ENCODE results near the gene KDM2B.
"Not testable (repeated sequence)": the region's sequence is repeated elsewhere in the genome, so short reads cannot be mapped to it uniquely, and the experiment has no call there.

Gene KDM2B

DNA sequence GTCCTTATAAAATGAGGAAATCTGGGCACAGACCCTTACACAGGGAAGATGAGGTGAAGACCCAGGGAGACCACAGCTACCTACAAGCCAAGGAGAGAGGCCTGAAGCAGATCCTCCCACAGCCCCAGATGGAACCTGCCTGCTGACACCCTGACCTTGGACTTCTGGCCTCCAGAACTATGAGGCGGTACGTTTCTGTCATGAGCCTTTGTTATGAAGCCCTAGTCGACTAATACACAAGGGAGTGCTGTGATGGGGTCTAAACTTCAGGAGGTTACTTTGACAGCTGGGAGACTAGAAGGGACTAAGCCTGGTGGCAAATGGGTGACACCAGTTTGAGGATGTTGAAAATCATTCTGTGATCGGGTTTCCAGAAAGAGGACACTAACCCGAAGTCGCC, 95.9 kb downstream of the KDM2B start:
- H3K4me3 ChIP-seq (ENCODE audit: low read depth, low read length), result no peak overlapping the region
- POLR2A ChIA-PET, result no interaction called here
- CTCF ChIA-PET, result interaction anchor here (2.9 kb wide), 1 partner anchor 9 kb away, joined by 23 read pairs; no protein-coding TSS in a partner anchor
- TF ChIP-seq, protein P1, sequence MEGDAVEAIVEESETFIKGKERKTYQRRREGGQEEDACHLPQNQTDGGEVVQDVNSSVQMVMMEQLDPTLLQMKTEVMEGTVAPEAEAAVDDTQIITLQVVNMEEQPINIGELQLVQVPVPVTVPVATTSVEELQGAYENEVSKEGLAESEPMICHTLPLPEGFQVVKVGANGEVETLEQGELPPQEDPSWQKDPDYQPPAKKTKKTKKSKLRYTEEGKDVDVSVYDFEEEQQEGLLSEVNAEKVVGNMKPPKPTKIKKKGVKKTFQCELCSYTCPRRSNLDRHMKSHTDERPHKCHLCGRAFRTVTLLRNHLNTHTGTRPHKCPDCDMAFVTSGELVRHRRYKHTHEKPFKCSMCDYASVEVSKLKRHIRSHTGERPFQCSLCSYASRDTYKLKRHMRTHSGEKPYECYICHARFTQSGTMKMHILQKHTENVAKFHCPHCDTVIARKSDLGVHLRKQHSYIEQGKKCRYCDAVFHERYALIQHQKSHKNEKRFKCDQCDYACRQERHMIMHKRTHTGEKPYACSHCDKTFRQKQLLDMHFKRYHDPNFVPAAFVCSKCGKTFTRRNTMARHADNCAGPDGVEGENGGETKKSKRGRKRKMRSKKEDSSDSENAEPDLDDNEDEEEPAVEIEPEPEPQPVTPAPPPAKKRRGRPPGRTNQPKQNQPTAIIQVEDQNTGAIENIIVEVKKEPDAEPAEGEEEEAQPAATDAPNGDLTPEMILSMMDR (IDR thresholded peaks at IDR 0.05; ENCODE audit: insufficient read depth, low read length, missing control alignments), result no peak
- DNase-seq (ENCODE audit: low read depth, low spot score), result no peak

DNA sequence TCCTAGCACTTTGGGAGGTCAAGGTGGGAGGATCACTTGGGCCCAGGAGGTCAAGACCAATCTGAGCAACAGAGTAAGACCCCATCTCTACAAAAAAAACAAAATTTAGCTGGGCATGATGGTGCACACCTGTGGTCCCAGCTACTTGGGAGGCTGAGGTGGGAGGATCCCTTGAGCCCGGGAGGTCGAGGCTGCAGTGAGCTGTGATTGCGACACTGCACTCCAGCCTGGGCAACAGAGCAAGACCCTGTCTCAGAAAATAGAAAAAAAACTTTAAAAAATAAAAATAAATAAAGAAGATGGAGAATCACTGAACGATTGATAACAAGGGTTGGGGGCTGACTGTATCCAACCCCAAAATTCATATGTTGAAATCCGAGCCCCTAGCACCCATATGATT, 96.3 kb downstream of the KDM2B start:
- CTCF ChIA-PET, result interaction anchor here (2.9 kb wide), 1 partner anchor 10 kb away, joined by 23 read pairs; no protein-coding TSS in a partner anchor
- POLR2A ChIA-PET; H3K4me3 ChIP-seq (ENCODE audit: low read depth, low read length); DNase-seq (ENCODE audit: low read depth, low spot score): not testable (repeated sequence)

DNA sequence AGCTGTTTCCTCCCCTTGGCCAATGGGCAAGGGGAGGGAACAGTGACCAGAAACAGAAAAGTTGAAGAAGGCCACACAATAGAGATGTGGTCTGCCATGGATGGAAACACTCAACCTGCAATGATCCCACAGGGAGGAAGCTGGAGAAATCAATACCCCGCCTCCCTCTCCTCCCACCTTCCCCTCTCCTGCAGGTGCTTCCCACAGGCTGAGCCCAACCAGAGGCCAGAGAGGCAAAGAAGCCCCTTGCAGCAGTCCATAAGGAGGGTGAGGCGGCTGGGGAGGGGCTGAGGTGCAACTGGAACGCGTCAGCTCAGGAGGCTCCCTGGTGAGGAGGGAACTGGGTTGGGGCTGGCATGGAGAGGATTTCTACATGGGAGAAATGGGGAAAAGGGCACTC, 96.9 kb downstream of the KDM2B start:
- POLR2A ChIA-PET, result no interaction called here
- TF ChIP-seq, protein P1 (IDR thresholded peaks at IDR 0.05; ENCODE audit: insufficient read depth, low read length, missing control alignments), result no peak
- no peak overlapping the region for H3K4me3 ChIP-seq (ENCODE audit: low read depth, low read length)
- DNase-seq (ENCODE audit: low read depth, low spot score), result no peak
- CTCF ChIA-PET, result interaction anchor here (0.9 to 2.9 kb wide), 2 partner anchors 10 to 14 kb away, joined by 3 to 23 read pairs; no protein-coding TSS in a partner anchor

DNA sequence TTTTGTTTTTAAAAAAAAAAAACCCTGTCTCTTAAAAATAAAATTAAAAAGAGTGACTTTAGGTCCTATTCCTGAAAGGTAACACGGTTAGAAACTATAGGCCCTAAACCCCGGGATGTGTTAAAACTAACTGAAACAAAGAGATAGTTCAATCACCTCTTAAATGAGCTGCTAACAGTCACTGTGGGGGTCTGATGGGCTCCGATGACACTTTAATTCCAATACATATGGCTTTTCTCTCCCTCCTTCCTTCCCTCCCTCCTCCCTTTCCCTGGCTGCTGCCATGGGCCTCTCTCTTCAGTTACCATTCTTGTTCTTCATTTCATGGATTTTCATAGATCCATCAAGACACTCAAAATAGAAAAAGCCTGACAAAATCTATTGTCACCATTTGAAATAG, 104.3 kb downstream of the KDM2B start:
- CTCF ChIA-PET, result interaction anchor here (1.3 to 5.1 kb wide), 3 partner anchors 14 to 147 kb away, joined by 3 to 89 read pairs (median 8); no protein-coding TSS in a partner anchor

DNA sequence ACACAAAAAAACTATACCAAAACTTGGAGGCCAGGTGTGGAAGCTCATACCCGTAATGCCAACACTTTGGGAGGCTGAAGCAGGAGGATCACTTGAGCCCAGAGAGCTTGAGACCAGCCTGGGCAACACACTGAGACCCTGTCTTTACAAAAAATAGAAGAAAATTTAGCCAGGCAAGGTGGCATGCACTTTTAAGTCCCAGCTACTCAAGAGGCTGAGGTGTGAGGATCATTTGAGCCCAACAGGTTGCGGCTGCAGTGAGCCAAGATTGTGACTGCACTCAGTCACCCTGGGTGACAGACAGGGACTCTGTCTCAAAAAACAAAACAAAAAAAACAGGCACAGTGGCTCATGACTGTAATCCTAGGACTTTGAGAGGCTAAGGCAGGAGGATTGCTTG, 105.5 kb downstream of the KDM2B start:
- ChIA-PET CTCF (interaction anchor here (1.0 kb wide), 1 partner anchor 32 kb away, joined by 3 read pairs; no protein-coding TSS in a partner anchor), POLR2A (no interaction called here)
- H3K4me3 ChIP-seq (ENCODE audit: low read depth, low read length), result no peak overlapping the region
- TF ChIP-seq, protein P1 (IDR thresholded peaks at IDR 0.05; ENCODE audit: insufficient read depth, low read length, missing control alignments), result no peak
- DNase-seq (ENCODE audit: low read depth, low spot score), result no peak

More for the DNA sequence above, 104.3 kb downstream of the KDM2B start:
- TF ChIP-seq, protein P1 (IDR thresholded peaks at IDR 0.05; ENCODE audit: insufficient read depth, low read length, missing control alignments), result no peak
- POLR2A ChIA-PET, result interaction anchor here (0.7 kb wide), 1 partner anchor 500 kb away, joined by 3 read pairs; no protein-coding TSS in a partner anchor
- no peak for DNase-seq (ENCODE audit: low read depth, low spot score)
- H3K4me3 ChIP-seq (ENCODE audit: low read depth, low read length), result no peak overlapping the region

DNA sequence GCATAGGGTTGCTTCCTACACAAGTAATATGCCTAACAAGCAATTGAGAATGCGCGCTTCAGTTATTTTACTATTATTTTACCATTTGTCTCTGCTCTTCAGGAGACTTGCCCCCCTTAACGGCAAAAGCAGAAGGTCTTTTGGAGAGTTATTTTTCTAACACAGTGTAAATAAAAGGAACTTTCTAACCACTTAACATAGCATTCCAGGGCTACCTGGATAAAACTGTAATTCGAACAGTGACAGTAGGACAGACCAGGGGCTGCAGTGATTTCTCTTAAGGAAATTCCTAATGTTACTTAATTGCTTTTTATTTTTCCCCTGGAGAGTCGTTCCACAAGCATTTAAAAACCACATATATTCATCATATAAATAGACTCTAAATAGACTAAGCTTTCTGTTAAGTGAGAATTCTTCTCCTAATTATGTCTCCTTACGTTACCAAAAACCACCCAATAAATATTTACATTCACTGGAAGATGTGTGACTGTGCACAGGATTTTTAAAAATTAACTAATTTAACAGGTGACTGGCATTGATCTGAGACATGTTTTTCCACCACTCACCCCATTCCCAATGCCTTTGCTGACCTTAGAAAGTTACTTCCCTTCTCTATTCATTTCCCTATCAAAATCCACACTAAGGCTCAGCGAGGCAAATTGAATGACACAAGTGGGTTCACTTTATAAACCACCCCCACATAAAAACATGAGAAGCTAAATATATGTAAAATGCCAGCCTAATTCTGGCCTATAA, 108.5 kb downstream of the KDM2B start:
- CTCF ChIA-PET, result interaction anchor here (1.3 to 1.4 kb wide), 2 partner anchors 8 kb away, joined by 3 read pairs; no protein-coding TSS in a partner anchor

More for the DNA sequence above, 108.5 kb downstream of the KDM2B start:
- POLR2A ChIA-PET, result no interaction called here
- no peak for DNase-seq (ENCODE audit: low read depth, low spot score)
- TF ChIP-seq, protein P1 (IDR thresholded peaks at IDR 0.05; ENCODE audit: insufficient read depth, low read length, missing control alignments), result no peak
- no peak overlapping the region for H3K4me3 ChIP-seq (ENCODE audit: low read depth, low read length)
